OCI-LY3 (cell line): ENCODE measurements around the gene INAFM1.

Experiments
- EZH2phosphoT487 ChIP-seq: fragments of 200-600 bp; shearing (Covaris generic); IDR thresholded peaks from 2 replicates; pipeline ENCODE4 v1.6.1; 2018; ENCODE audit warnings: antibody characterized with exemption, mixed run types, low read depth
- TF ChIP-seq, protein P1 (sequence below): fragments of 200-600, 300-600 bp; sonication (generic); IDR thresholded peaks from 2 replicates; pipeline ENCODE4 v1.5.1; 2014; ENCODE audit warnings: antibody characterized with exemption, low read length, low read depth

GRCh38 chr19:47266401-47266941 lies 8.2 kb upstream of the INAFM1 start:
- TF ChIP-seq, protein P1, sequence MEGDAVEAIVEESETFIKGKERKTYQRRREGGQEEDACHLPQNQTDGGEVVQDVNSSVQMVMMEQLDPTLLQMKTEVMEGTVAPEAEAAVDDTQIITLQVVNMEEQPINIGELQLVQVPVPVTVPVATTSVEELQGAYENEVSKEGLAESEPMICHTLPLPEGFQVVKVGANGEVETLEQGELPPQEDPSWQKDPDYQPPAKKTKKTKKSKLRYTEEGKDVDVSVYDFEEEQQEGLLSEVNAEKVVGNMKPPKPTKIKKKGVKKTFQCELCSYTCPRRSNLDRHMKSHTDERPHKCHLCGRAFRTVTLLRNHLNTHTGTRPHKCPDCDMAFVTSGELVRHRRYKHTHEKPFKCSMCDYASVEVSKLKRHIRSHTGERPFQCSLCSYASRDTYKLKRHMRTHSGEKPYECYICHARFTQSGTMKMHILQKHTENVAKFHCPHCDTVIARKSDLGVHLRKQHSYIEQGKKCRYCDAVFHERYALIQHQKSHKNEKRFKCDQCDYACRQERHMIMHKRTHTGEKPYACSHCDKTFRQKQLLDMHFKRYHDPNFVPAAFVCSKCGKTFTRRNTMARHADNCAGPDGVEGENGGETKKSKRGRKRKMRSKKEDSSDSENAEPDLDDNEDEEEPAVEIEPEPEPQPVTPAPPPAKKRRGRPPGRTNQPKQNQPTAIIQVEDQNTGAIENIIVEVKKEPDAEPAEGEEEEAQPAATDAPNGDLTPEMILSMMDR, result no peak
- no peak for TF ChIP-seq EZH2phosphoT487
